ENCODE results near the gene EHMT1.

The EHMT1 gene

DNA sequence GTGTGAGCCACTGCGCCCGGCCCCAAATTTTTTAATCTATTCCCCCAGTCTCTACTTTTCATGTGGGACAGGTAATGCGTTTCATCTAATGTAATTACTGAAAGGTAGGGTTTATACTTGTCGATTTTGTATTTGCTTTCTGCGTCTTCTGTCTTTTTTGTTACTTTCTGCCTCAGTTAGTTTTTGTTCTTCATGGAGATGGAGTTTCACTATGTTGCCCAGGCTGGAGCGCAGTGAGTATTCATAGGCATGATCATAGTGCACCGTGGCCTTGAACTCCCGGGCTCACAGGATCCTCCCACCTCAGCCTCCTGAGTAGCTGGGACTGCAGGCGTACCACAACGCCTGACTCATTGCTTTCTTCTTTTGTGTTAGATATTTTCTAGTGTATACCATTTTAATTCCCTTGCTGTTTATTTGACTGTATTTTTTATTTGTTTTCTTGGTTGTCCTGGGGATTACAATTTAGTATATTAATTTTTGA, 23.4 kb downstream of the EHMT1 start:
- ATAC-seq: no peak
- no peak for DNase-seq (ENCODE audit: low spot score in 2 of 2)
- Mint-ChIP-seq H3K4me1 (peaks cover 59% of the 10 kb centered on the region), H3K27ac (no peak overlapping the region), H3K9me3 (no peaks in the 10 kb centered on the region), H3K36me3 (peaks cover 62% of the 10 kb centered on the region), H3K4me3 (no peak overlapping the region)

DNA sequence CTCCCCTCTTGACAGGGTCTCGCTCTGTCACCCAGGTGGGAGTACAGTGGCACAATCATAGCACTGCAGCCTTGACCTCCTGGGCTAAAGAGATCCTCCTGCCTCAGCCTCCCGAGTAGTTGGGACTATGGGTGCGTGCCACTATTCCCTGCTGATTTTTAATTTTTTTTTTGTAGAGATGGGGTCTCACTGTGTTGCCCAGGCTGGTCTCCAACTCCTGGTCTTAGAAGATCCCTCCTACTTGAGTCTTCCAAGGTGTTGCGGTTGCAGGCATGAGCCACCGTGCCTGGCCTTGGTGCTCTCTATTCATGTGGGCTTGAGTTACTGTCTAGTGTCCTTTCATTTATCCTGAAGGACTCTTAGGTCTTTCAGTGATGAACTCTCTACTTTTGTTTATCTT, 24.1 kb downstream of the EHMT1 start:
- no peak overlapping the region for H3K27ac Mint-ChIP-seq
- peaks cover 64% of the 10 kb centered on the region for H3K4me1 Mint-ChIP-seq
- ATAC-seq (no peak), DNase-seq (ENCODE audit: low spot score in 2 of 2) (no peak)
- no peak overlapping the region for H3K4me3 Mint-ChIP-seq
- no peaks in the 10 kb centered on the region for H3K9me3 Mint-ChIP-seq
- H3K36me3 Mint-ChIP-seq: peaks cover 69% of the 10 kb centered on the region

DNA sequence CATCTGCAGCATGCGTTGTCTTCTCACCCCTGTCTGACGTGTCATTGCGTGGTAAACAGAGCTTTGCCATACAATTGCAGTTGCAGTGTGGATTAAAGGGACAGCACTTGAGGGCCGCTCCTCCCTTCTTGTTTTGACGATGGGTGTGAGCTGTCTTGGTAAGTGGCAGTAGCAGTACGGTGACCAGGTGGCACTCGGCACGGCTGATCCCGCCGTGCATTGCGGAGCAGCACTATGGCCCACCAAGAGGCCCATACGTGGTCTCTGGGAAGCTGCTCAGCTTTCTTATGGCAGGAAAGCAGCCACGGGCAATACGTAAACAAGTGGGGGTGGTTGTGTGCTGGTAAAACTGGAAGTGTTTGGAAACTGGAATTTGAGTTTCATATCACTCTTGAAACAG, 25.1 kb downstream of the EHMT1 start:
- peaks cover 70% of the 10 kb centered on the region for H3K36me3 Mint-ChIP-seq
- ATAC-seq (no peak), DNase-seq (ENCODE audit: low spot score in 2 of 2) (no peak)
- H3K4me1 Mint-ChIP-seq: peaks cover 64% of the 10 kb centered on the region
- no peak overlapping the region for H3K4me3 Mint-ChIP-seq
- H3K9me3 Mint-ChIP-seq: no peaks in the 10 kb centered on the region
- H3K27ac Mint-ChIP-seq: no peak overlapping the region

DNA sequence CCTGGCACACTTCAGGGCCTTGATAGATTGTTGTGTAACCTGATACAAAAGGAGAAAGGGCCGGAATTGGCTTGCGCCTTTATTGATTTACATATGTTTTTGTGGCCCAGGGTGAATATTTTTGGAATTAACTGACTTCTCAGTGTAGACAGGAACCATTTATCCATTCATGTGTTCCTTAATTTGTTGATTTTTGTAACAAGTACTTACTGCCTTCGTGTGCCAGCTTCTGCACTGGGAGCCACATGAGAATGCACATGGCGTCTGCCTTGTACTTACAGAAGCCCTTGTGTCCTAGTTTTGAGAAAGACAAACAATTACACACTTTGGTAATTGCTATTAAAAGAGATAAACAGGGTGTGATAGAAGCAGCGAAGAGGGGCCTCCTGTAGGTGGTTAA, 26.4 kb downstream of the EHMT1 start:
- H3K4me1 Mint-ChIP-seq: peaks cover 64% of the 10 kb centered on the region
- H3K36me3 Mint-ChIP-seq: peaks cover 70% of the 10 kb centered on the region
- DNase-seq (ENCODE audit: low spot score in 2 of 2) (no peak), ATAC-seq (no peak)
- no peak overlapping the region for H3K4me3 Mint-ChIP-seq
- H3K27ac Mint-ChIP-seq: no peak overlapping the region
- H3K9me3 Mint-ChIP-seq: no peaks in the 10 kb centered on the region

DNA sequence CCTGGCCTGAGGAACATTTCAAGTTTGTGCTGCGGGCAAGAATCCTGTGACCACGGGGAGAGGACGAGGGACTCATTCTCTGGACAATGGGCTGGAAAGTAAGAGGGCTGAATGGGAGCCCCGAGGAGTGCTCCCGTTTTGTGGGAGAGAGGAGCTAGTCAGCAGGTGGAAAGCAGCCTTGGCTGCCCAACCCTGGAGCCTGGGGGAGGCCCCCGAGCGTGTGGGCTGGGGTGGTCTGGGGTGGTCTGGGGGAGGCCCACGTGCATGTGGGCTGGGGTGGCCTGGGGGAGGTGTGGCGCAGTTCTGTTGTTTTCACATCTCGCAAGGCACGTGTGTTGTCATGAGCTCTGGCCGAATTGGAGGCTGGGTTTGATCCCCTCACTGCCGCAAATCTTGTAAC, 27.5 kb downstream of the EHMT1 start:
- DNase-seq (ENCODE audit: low spot score in 2 of 2) (no peak), ATAC-seq (no peak)
- peaks cover 69% of the 10 kb centered on the region for H3K36me3 Mint-ChIP-seq
- no peak overlapping the region for H3K27ac Mint-ChIP-seq
- H3K9me3 Mint-ChIP-seq: no peaks in the 10 kb centered on the region
- peaks cover 61% of the 10 kb centered on the region for H3K4me1 Mint-ChIP-seq
- H3K4me3 Mint-ChIP-seq: no peak overlapping the region

DNA sequence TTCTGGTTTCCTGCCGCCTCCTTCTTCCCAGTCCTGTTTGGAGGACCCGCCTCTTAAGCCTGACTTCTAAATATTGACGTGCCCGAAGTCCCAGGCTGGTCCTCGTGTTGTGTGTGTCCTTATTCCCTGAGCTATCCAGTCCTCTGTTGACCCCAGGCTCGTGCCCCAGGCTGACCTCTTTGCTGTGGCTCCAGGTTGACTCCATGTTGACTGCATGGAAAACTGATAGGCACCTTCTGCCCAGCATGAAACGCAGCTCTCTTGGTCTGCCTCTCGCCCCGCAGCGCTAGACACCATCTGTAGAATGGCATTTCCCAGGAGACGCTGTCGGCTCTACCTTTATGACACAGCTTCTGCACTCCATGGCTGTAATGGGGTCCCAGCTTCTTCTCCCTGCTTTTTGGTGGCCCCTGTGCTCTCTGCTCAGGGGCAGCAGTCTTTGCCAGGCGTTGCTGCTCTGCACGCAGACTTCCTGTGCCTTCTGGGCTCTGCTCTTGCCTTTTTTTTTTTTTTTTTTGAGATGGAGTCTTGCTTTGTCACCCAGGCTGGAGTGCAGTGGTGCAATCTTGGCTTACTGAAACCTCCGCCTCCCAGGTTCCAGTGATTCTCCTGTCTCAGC, 28.4 kb downstream of the EHMT1 start:
- H3K9me3 Mint-ChIP-seq: no peaks in the 10 kb centered on the region
- ATAC-seq: no peak
- H3K27ac Mint-ChIP-seq: peak overlapping the region; percentile 26
- H3K36me3 Mint-ChIP-seq: peaks cover 69% of the 10 kb centered on the region
- no peak overlapping the region for H3K4me3 Mint-ChIP-seq
- H3K4me1 Mint-ChIP-seq: peaks cover 53% of the 10 kb centered on the region
- no peak for DNase-seq (ENCODE audit: low spot score in 2 of 2)

DNA sequence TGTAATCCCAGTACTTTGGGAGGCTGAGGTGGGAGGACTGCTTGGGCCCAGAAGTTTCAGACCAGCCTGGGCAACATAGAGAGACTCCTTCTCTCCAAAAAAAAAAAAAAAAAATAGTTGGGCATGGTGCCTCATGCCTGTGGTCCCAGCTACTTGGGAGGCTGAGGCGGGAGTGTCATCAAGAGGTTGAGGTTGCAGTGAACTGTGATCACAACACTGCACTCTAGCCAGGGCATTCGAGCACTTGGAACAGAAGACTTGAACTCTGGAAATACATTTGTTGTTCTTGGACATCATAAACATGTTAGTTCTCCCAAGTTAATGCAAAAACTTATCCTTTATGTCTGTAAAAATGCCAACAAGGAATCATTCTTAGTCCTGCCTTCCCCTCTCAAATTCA, 29.6 kb downstream of the EHMT1 start:
- Mint-ChIP-seq H3K4me3 (no peak overlapping the region), H3K36me3 (peaks cover 69% of the 10 kb centered on the region), H3K27ac (peak overlapping the region; percentile 34), H3K9me3 (no peaks in the 10 kb centered on the region), H3K4me1 (peaks cover 49% of the 10 kb centered on the region)
- ATAC-seq: no peak
- DNase-seq (ENCODE audit: low spot score in 2 of 2): no peak

DNA sequence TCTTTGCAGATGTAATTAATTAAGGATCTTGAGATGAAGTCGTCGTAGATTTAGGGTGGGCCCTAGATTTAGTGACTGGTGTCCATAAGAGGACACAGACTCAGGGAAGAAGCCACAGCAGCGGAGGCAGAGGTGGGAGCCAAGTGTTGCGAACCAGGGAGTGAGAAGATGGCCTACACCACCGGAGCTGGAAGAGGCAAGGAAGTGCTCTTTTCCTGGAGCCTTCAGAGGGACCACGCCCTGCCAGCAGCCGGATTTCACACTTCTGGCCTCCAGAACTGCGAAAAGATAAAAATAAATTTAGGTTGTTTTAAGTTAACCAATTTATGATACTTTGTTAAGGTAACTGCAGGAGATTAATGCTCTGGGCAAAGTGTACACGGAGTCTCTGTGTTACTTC, 30.7 kb downstream of the EHMT1 start:
- H3K4me1 Mint-ChIP-seq: peaks cover 43% of the 10 kb centered on the region
- H3K27ac Mint-ChIP-seq: peak overlapping the region; percentile 34
- peaks cover 68% of the 10 kb centered on the region for H3K36me3 Mint-ChIP-seq
- H3K4me3 Mint-ChIP-seq: no peak overlapping the region
- DNase-seq (ENCODE audit: low spot score in 2 of 2): no peak
- no peaks in the 10 kb centered on the region for H3K9me3 Mint-ChIP-seq
- no peak for ATAC-seq

DNA sequence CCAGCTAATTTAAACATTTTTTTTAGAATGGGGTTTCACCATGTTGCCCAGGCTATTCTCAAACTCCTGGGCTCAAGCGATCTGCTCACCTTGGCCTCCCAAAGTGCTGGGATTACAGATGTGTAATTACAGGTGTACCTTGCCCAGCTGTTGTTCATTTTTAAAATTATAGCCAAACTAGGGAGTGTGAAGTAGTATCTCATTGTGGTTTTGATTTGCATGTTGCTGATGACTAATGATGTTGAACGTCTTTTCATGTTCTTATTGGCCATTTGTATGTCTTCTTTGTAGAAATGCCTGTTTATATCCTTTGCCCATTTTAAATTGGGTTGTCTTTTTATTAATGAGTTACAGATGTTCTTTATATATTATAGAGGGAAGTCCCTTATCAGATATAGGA, 31.5 kb downstream of the EHMT1 start:
- peak overlapping the region; percentile 60 for H3K27ac Mint-ChIP-seq
- DNase-seq (ENCODE audit: low spot score in 2 of 2) (no peak), ATAC-seq (peak; percentile 62)
- H3K4me1 Mint-ChIP-seq: peaks cover 43% of the 10 kb centered on the region
- no peaks in the 10 kb centered on the region for H3K9me3 Mint-ChIP-seq
- H3K4me3 Mint-ChIP-seq: no peak overlapping the region
- peaks cover 74% of the 10 kb centered on the region for H3K36me3 Mint-ChIP-seq

DNA sequence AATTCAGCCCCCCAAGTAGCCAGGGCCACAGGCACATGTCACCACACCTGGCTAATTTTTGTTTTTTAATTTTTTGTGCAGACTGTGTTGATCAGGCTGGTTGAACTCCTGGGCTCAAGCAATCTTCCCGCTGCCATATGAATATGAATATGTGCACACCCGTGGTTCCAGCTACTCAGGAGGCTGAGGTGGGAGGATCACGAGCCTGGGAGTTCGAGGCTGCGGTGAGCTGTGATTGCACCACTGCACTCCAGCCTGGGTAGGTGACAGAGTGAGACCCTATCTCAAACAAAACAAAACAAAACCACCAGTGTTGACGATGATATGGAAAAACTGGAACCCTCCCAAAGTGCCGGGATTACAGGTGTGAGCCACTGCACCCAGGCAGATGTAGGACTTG, 32.0 kb downstream of the EHMT1 start:
- Mint-ChIP-seq H3K27ac (peak overlapping the region; percentile 60), H3K4me1 (peaks cover 43% of the 10 kb centered on the region), H3K9me3 (no peaks in the 10 kb centered on the region), H3K4me3 (no peak overlapping the region), H3K36me3 (peaks cover 78% of the 10 kb centered on the region)
- ATAC-seq: no peak
- DNase-seq (ENCODE audit: low spot score in 2 of 2): no peak

DNA sequence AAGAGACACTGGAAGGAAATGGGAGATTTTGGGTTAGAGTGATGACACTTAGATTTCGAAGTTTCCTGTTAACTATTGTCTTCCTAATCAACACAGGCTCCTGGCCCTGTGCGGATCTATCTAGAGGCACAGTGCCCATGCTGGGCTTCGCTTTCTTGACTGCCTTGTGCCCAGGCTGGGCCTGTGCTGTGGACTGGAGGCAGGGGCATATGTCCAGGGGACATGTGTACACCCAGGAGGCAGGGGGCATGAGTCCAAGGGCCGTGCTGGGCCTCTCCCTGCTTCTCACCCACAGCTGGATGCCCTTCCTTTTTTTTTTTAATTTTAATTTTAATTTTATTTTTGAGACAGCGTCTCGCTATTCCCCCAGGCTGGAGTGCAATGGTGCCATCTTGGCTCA, 37.6 kb downstream of the EHMT1 start:
- H3K36me3 Mint-ChIP-seq: peaks cover 49% of the 10 kb centered on the region
- H3K4me3 Mint-ChIP-seq: no peak overlapping the region
- H3K9me3 Mint-ChIP-seq: no peaks in the 10 kb centered on the region
- H3K27ac Mint-ChIP-seq: no peak overlapping the region
- no peak for ATAC-seq
- no peak for DNase-seq (ENCODE audit: low spot score in 2 of 2)
- peaks cover 27% of the 10 kb centered on the region for H3K4me1 Mint-ChIP-seq

DNA sequence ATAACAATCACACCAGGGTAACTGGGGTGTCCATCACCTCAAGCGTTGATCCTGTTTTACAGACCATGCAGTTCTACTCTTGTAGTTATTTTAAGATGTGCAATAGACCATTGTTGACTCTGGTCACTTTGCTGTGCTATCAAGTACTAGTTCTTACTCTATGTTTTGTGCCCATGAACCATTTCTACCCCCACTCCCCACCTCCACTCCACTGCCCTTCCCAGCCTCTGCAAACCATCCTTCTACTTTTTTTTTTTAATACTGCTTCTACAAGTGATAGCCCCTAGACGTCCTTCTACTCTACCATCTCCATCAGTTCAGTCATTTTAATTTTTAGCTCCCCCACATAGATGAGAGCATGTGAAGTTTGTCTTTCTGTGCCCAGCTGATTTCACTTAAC, 38.8 kb downstream of the EHMT1 start:
- DNase-seq (ENCODE audit: low spot score in 2 of 2) (no peak), ATAC-seq (no peak)
- Mint-ChIP-seq H3K27ac (no peak overlapping the region), H3K4me1 (peaks cover 27% of the 10 kb centered on the region), H3K4me3 (no peak overlapping the region), H3K9me3 (no peaks in the 10 kb centered on the region), H3K36me3 (peaks cover 39% of the 10 kb centered on the region)

DNA sequence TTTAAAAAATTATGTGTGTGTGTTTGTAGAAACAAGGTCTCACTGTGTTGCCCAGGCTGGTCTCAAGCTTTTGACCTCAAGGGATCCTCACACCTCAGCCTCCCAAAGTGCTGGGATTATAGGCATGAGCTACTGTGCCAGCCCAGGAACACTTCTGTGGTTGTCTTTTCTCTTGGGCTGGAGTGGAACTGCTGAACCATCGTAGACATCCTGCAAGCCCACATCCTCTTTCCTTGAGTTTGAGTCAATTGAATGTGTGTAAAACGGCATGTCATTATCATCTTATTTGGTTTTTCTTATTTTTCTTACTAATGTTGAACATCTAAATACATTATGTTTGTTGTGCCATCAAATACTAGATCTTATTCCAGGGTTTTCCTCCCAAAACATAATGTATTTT, 40.0 kb downstream of the EHMT1 start:
- Mint-ChIP-seq H3K4me3 (no peak overlapping the region), H3K27ac (peak overlapping the region; percentile 48), H3K4me1 (peaks cover 27% of the 10 kb centered on the region), H3K9me3 (no peaks in the 10 kb centered on the region), H3K36me3 (peaks cover 39% of the 10 kb centered on the region)
- DNase-seq (ENCODE audit: low spot score in 2 of 2): no peak
- ATAC-seq: no peak

DNA sequence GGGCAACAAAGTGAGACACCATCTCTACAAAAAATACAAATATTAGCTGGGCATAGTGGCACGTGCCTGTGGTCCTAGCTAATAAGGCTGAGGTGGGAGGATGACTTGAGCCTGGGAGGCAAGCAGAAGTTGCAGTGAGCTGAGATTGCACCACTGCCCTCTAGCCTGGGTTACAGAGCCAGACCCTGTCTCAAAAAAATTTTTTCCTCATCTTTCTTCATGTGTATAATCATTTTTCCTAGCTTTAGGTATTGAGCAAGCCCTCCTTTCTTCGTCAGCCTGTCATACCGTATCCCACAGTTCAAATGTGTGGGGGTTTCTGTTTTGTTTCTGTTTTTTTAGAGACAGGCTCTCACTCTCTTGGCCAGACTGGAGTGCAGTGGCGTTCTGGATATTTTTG, 41.3 kb downstream of the EHMT1 start:
- no peak overlapping the region for H3K27ac Mint-ChIP-seq
- no peaks in the 10 kb centered on the region for H3K9me3 Mint-ChIP-seq
- H3K36me3 Mint-ChIP-seq: peaks cover 40% of the 10 kb centered on the region
- peaks cover 33% of the 10 kb centered on the region for H3K4me1 Mint-ChIP-seq
- ATAC-seq (no peak), DNase-seq (ENCODE audit: low spot score in 2 of 2) (no peak)
- no peak overlapping the region for H3K4me3 Mint-ChIP-seq

DNA sequence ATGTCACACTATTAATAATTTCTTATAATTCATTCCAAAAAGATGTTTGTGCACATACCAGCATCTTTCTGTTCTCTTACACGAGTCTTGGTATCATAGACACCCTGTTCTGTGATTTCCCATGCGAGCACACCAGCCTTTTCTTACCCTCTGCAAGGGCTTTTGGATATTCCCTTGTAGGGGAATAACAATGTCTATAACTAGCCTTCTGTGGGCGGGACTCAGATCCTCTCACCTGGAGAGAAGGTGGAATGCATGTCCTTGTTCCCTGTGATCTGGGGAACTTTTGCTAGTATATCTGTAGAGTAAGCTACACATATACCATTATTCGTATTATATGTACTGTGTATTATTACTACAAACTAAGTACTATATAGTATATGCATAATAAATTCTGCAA, 44.8 kb downstream of the EHMT1 start:
- Mint-ChIP-seq H3K9me3 (no peaks in the 10 kb centered on the region), H3K27ac (no peak overlapping the region), H3K4me1 (peaks cover 29% of the 10 kb centered on the region), H3K36me3 (peaks cover 28% of the 10 kb centered on the region), H3K4me3 (no peak overlapping the region)
- ATAC-seq: no peak
- DNase-seq (ENCODE audit: low spot score in 2 of 2): no peak

DNA sequence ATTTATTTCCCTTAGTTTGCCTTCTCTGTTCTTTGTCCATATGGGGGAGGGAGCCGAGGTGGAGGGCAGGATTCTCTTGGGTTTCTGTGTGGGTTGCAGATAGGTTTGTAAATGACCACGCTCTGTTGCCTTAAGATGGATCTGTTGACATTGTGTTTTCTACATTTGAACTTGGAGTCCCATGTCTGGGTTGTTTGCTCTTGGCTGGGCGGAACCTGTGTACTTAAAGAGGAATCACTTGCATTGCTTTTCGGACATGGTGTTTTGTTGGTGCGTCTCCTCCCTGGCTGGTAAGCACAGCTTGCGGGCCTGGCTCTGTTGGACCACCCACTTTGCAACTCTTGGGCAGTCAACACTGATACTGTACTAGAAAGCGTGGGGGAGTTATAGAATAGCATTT, 45.9 kb downstream of the EHMT1 start:
- H3K27ac Mint-ChIP-seq: peak overlapping the region; percentile 71
- no peak overlapping the region for H3K4me3 Mint-ChIP-seq
- H3K4me1 Mint-ChIP-seq: peaks cover 32% of the 10 kb centered on the region
- H3K9me3 Mint-ChIP-seq: no peaks in the 10 kb centered on the region
- peaks cover 38% of the 10 kb centered on the region for H3K36me3 Mint-ChIP-seq
- ATAC-seq (no peak), DNase-seq (ENCODE audit: low spot score in 2 of 2) (no peak)

DNA sequence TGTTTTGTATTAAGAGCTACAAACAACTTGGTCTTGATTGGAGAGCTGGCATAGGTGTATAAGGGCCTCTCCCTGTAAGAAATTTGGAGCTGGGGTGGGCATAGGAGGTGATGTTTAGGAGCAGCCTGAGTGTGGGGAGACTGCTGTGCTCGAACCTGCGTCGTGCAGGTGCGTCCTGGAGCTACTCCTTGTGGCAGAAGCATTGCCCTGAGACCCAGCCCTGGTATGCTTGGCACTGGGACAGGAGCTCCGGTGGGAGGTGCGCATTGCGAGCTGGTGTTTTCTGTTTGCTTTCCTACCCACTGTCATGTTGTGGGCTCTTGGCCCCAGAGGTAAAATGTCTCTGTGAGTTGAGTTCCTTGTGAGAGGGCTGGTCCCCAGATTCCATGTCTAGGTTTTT, 46.4 kb downstream of the EHMT1 start:
- Mint-ChIP-seq H3K4me1 (peaks cover 37% of the 10 kb centered on the region), H3K4me3 (no peak overlapping the region), H3K36me3 (peaks cover 42% of the 10 kb centered on the region), H3K9me3 (no peaks in the 10 kb centered on the region), H3K27ac (peak overlapping the region; percentile 71)
- ATAC-seq (no peak), DNase-seq (ENCODE audit: low spot score in 2 of 2) (no peak)
